Body of pancreas (tissue), 4 donors: Measurements from ENCODE around the gene MFSD12.

Experiments used
- CTCF ChIP-seq, 7 experiments: fragments of 450-650 bp in 4 of 7; fragments of 200-600 bp in 3 of 7; sonication (generic) in 3 of 7; IDR thresholded peaks; one replicate each; pipeline ENCODE4 v1.5.1; 2016 to 2019; ENCODE audit warnings: antibody characterized with exemption in 7 of 7
- POLR2A ChIP-seq, 3 donors: fragments of 450-650 bp; IDR thresholded peaks; one replicate each; pipeline ENCODE4 v1.6.1; 2016; ENCODE audit warnings: antibody characterized with exemption in 3 of 3, mild to moderate bottlenecking in 2 of 3

- TF ChIP-seq CTCF (IDR thresholded peaks at IDR 0.05) (no peak), POLR2A (IDR thresholded peaks at IDR 0.05) (no peak)
Measured at GRCh38 chr19:3554254-3555083, 2.9 kb downstream of the MFSD12 start.
